NCI-H524 treated with DMSO at 0.1 percent for 48 hours (cell line): ENCODE data around the gene CHTF8.
A peak's percentile ranks its signal among the peaks of the same experiment; 100 is the strongest.
"Not testable (repeated sequence)": the region's sequence is repeated elsewhere in the genome, so short reads cannot be mapped to it uniquely, and the experiment has no call there.

ENCODE experiments used
- DNase-seq: peaks from one replicate; lab custom pipeline; 2025; lab: John Stamatoyannopoulos, UW

CHTF8 gene

GRCh38 chr16:69138608-69139007 is 6.2 kb upstream of the CHTF8 start:
- no peak for DNase-seq

GRCh38 chr16:69133373-69133954 is 1.1 kb upstream of the CHTF8 start:
- DNase-seq, result no peak

- DNase-seq, result no peak
These were observed 457 bp downstream of the CHTF8 start for GRCh38 chr16:69131839-69132423.

GRCh38 chr16:69131167-69131838 is 1.1 kb downstream of the CHTF8 start:
- DNase-seq, result peak; percentile 48

GRCh38 chr16:69130461-69130860 is 1.9 kb downstream of the CHTF8 start:
- no peak for DNase-seq

- DNase-seq, result no peak
These were observed 4.3 kb downstream of the CHTF8 start for GRCh38 chr16:69127966-69128510.

GRCh38 chr16:69126801-69127200 is 5.6 kb downstream of the CHTF8 start:
- not testable (repeated sequence) for DNase-seq

- no peak for DNase-seq
These were observed 6.2 kb downstream of the CHTF8 start for GRCh38 chr16:69126221-69126620.

GRCh38 chr16:69124961-69125360 is 7.4 kb downstream of the CHTF8 start:
- not testable (repeated sequence) for DNase-seq

GRCh38 chr16:69124406-69124805 is 8.0 kb downstream of the CHTF8 start:
- not testable (repeated sequence) for DNase-seq

- peak; percentile 30 for DNase-seq
These were observed 8.5 kb downstream of the CHTF8 start for GRCh38 chr16:69123910-69124309.

- DNase-seq, result no peak
These were observed 12.2 kb downstream of the CHTF8 start for GRCh38 chr16:69120096-69120664.

- no peak for DNase-seq
These were observed 12.9 kb downstream of the CHTF8 start for GRCh38 chr16:69119536-69119935.

- DNase-seq, result no peak
These were observed 13.4 kb downstream of the CHTF8 start for GRCh38 chr16:69118994-69119393.

- DNase-seq, result no peak
These were observed 13.9 kb downstream of the CHTF8 start for GRCh38 chr16:69118468-69118867.

GRCh38 chr16:69116906-69117305 is 15.5 kb downstream of the CHTF8 start:
- no peak for DNase-seq

- DNase-seq, result no peak
These were observed 16.0 kb downstream of the CHTF8 start for GRCh38 chr16:69116256-69116875.

- no peak for DNase-seq
These were observed 16.6 kb downstream of the CHTF8 start for GRCh38 chr16:69115837-69116236.

GRCh38 chr16:69115361-69115760 is 17.0 kb downstream of the CHTF8 start:
- DNase-seq, result no peak

- no peak for DNase-seq
These were observed 17.4 kb downstream of the CHTF8 start for GRCh38 chr16:69114976-69115355.

GRCh38 chr16:69114346-69114975 is 17.9 kb downstream of the CHTF8 start:
- no peak for DNase-seq

- DNase-seq, result no peak
These were observed 19.2 kb downstream of the CHTF8 start for GRCh38 chr16:69113216-69113615.
